ENCODE measurements around the gene CPA2.

- TF ChIP-seq CTCF (IDR thresholded peaks at IDR 0.05) (no peak), POLR2A (IDR thresholded peaks at IDR 0.05) (no peak), POLR2AphosphoS5 (IDR thresholded peaks at IDR 0.05) (no peak)
These were observed 29.7 kb downstream of the CPA2 start for GRCh38 chr7:130296221-130296951.
